Osteoblast (primary cell): ENCODE results near the gene SLC5A10. TPM values are rescaled to one million over a fixed set of nuclear protein-coding genes. Genes with fewer than 3 reads are reported as not detected.
"Not testable (repeated sequence)": the region's sequence is repeated elsewhere in the genome, so short reads cannot be mapped to it uniquely, and the experiment has no call there.

Source experiments
- DNase-seq: peaks from one replicate; pipeline ENCODE4 v3.0.0; 2011; ENCODE audit warnings: low spot score, mixed read lengths; ENCODE audit not compliant: insufficient read length; ENCODE audit errors: missing footprints
- H2AFZ ChIP-seq: 2 replicates; pipeline ENCODE4 v1.6.0; 2011; ENCODE audit warnings: mild to moderate bottlenecking, low read length
- H3K27ac ChIP-seq: 2 replicates; pipeline ENCODE4 v1.5.1; 2011; ENCODE audit warnings: mild to moderate bottlenecking, low read depth, low read length, moderate library complexity
- H3K27me3 ChIP-seq: 2 replicates; pipeline ENCODE4 v1.6.0; 2012; ENCODE audit warnings: mild to moderate bottlenecking, control low read depth, inconsistent platforms, low read length, moderate library complexity; ENCODE audit not compliant: insufficient read depth
- H3K36me3 ChIP-seq: 2 replicates; pipeline ENCODE4 v1.5.1; 2011; ENCODE audit warnings: mild to moderate bottlenecking, low read length, control low read depth, moderate library complexity; ENCODE audit not compliant: insufficient read depth
- H3K4me1 ChIP-seq: 2 replicates; pipeline ENCODE4 v1.5.1; 2011; ENCODE audit warnings: mild to moderate bottlenecking, low read length, control low read depth, moderate library complexity; ENCODE audit not compliant: insufficient read depth
- H3K4me2 ChIP-seq: 2 replicates; pipeline ENCODE4 v1.6.0; 2011; ENCODE audit warnings: mild to moderate bottlenecking, low read length; ENCODE audit not compliant: insufficient read depth
- H3K4me3 ChIP-seq: fragments of 200-600 bp; sonication (generic); 3 replicates; pipeline ENCODE4 v1.5.1; 2012; ENCODE audit warnings: mild to moderate bottlenecking, low read length, inconsistent platforms; ENCODE audit not compliant: insufficient read depth
- H3K79me2 ChIP-seq: 2 replicates; pipeline ENCODE4 v1.6.0; 2012; ENCODE audit warnings: mild to moderate bottlenecking, low read length, control low read depth, inconsistent platforms; ENCODE audit not compliant: insufficient read depth
- H3K9me3 ChIP-seq: 2 replicates; pipeline ENCODE4 v1.5.1; 2011; ENCODE audit warnings: low read depth, low read length, control low read depth
- H4K20me1 ChIP-seq: 2 replicates; pipeline ENCODE4 v1.6.0; 2012; ENCODE audit warnings: mild to moderate bottlenecking, low read length, control low read depth; ENCODE audit not compliant: insufficient read depth
- CTCF ChIP-seq: IDR thresholded peaks from 2 replicates; pipeline ENCODE4 v1.5.1; 2011; ENCODE audit warnings: mild to moderate bottlenecking, low read depth, low read length, moderate library complexity; ENCODE audit errors: extremely low read depth
- total RNA-seq: library from RNA; depleted of rRNA; stranded (reverse); fragments of >200 nt; gene quantifications from 2 replicates; pipeline ENCODE4 v1.2.3, GENCODE V29; 2012

SLC5A10 gene
- total RNA-seq, 1 donor: not detected

- Histone ChIP-seq H3K79me2 (no peaks in the 10 kb centered on the region), H3K27ac (no peak overlapping the region), H3K9me3 (no peaks in the 10 kb centered on the region), H3K4me1 (no peaks in the 10 kb centered on the region), H3K4me3 (no peak overlapping the region), H3K27me3 (no peaks in the 10 kb centered on the region), H3K36me3 (no peaks in the 10 kb centered on the region), H4K20me1 (no peaks in the 10 kb centered on the region), H3K4me2 (no peak overlapping the region), H2AFZ (no peak overlapping the region)
- TF ChIP-seq CTCF: no peak
- DNase-seq: no peak
Observed at GRCh38 chr17:19018600-19018950, 66.6 kb downstream of the SLC5A10 start.

- TF ChIP-seq CTCF: no peak
- H2AFZ ChIP-seq: no peak overlapping the region
- H3K4me3 ChIP-seq: no peak overlapping the region
- no peaks in the 10 kb centered on the region for H3K27me3 ChIP-seq
- H3K36me3 ChIP-seq: no peaks in the 10 kb centered on the region
- no peaks in the 10 kb centered on the region for H3K79me2 ChIP-seq
- DNase-seq: no peak
- H3K4me1 ChIP-seq: no peaks in the 10 kb centered on the region
- H3K4me2 ChIP-seq: no peak overlapping the region
- no peak overlapping the region for H3K27ac ChIP-seq
- H3K9me3 ChIP-seq: no peaks in the 10 kb centered on the region
- no peaks in the 10 kb centered on the region for H4K20me1 ChIP-seq
Observed at GRCh38 chr17:19019041-19019941, 67.3 kb downstream of the SLC5A10 start.

- H3K27me3 ChIP-seq: no peaks in the 10 kb centered on the region
- no peak overlapping the region for H3K27ac ChIP-seq
- no peaks in the 10 kb centered on the region for H4K20me1 ChIP-seq
- H2AFZ ChIP-seq: no peak overlapping the region
- no peak overlapping the region for H3K4me3 ChIP-seq
- no peaks in the 10 kb centered on the region for H3K79me2 ChIP-seq
- TF ChIP-seq CTCF: no peak
- H3K4me2 ChIP-seq: no peak overlapping the region
- no peaks in the 10 kb centered on the region for H3K9me3 ChIP-seq
- H3K4me1 ChIP-seq: no peaks in the 10 kb centered on the region
- no peak for DNase-seq
- no peaks in the 10 kb centered on the region for H3K36me3 ChIP-seq
Observed at GRCh38 chr17:19020016-19020415, 68.1 kb downstream of the SLC5A10 start.

GRCh38 chr17:19021011-19021621 is 69.2 kb downstream of the SLC5A10 start:
- H3K4me2 ChIP-seq: not testable (repeated sequence)

More at GRCh38 chr17:19021011-19021621, 69.2 kb downstream of the SLC5A10 start:
- not testable (repeated sequence) for H4K20me1 ChIP-seq, H3K36me3 ChIP-seq, H3K27ac ChIP-seq, H3K4me1 ChIP-seq, H3K4me3 ChIP-seq, H2AFZ ChIP-seq, H3K27me3 ChIP-seq, DNase-seq, H3K9me3 ChIP-seq, H3K79me2 ChIP-seq
